GM12878 (cell line): Measurements from ENCODE around the gene VEGFA. TPM values are rescaled to one million over a fixed set of nuclear protein-coding genes. Genes with fewer than 3 reads are reported as not detected.

Experiments
- ATAC-seq: fragments of 200-7000 bp; cut with Tn5 transposase; 3 replicates; pipeline ENCODE4 v1.9.1; 2020; ENCODE audit warnings: mild to moderate bottlenecking, moderate library complexity
- BruUV-seq: library from RNA; stranded (reverse); fragments of 400-500 nt; replicated peaks from 2 replicates; lab custom pipeline; 2021; lab: Mats Ljungman, UMichigan
- CTCF ChIA-PET: fragments of 300-600 bp; sonication (Branson Sonifier 250); formaldehyde crosslinking; extraction: SDS; loops from one replicate; lab custom pipeline; 2021; ENCODE audit warnings: inconsistent platforms; lab: Yijun Ruan, JAX
- POLR2A ChIA-PET: fragments of 350-600 bp; formaldehyde crosslinking; extraction: SDS; loops from one replicate; lab custom pipeline; 2021; ENCODE audit warnings: inconsistent platforms; lab: Charles Lee
- RAD21 ChIA-PET: fragments of 300-600 bp; sonication (Branson Sonifier 250); formaldehyde crosslinking; loops from one replicate; lab custom pipeline; 2023; ENCODE audit warnings: antibody characterized with exemption; ENCODE audit not compliant: unreplicated experiment; lab: Charles Lee
- SMC1A ChIA-PET: fragments of 300-600 bp; sonication (Branson Sonifier 250); formaldehyde crosslinking; loops from one replicate; lab custom pipeline; 2023; ENCODE audit not compliant: unreplicated experiment, uncharacterized antibody; lab: Charles Lee
- DNase-seq: peaks from one replicate; pipeline ENCODE4 v3.0.0-alpha.2; 2011; ENCODE audit warnings: low read depth, low spot score
- FAIRE-seq: peaks from 3 replicates; lab custom pipeline; 2011; peaks lifted over from hg19 to GRCh38; lab: Jason Lieb, UNC
- H2AFZ ChIP-seq: 2 replicates; pipeline ENCODE4 v1.6.0; 2011; ENCODE audit warnings: low read depth, low read length, control low read depth; ENCODE audit not compliant: control insufficient read depth
- H3K27ac ChIP-seq: 2 replicates; pipeline ENCODE4 v1.5.1; 2011; ENCODE audit warnings: control low read depth; ENCODE audit not compliant: control insufficient read depth, insufficient read depth
- H3K27me3 ChIP-seq, 2 experiments: replicated peaks in 1 of 2; 2 replicates each; pipeline versions ENCODE4 v1.6.0 to v1.6.1; 2011; ENCODE audit warnings: low read length in 1 of 2; ENCODE audit not compliant: control insufficient read depth in 2 of 2, insufficient read depth in 2 of 2
- H3K36me3 ChIP-seq, 2 experiments: 2 replicates each; pipeline ENCODE4 v1.5.1; 2011; ENCODE audit warnings: low read length in 1 of 2; ENCODE audit not compliant: control insufficient read depth in 2 of 2, insufficient read depth in 2 of 2
- H3K4me1 ChIP-seq: 2 replicates; pipeline ENCODE4 v1.6.1; 2011; ENCODE audit warnings: mild to moderate bottlenecking, low read length, moderate library complexity, mixed read lengths; ENCODE audit not compliant: control insufficient read depth, insufficient read depth
- H3K4me2 ChIP-seq: 2 replicates; pipeline ENCODE4 v1.6.0; 2011; ENCODE audit warnings: control low read depth; ENCODE audit not compliant: control insufficient read depth, insufficient read depth
- H3K4me3 ChIP-seq: fragments of 200-600 bp; sonication (generic); 2 replicates; pipeline ENCODE4 v1.5.1; 2016
- H3K79me2 ChIP-seq: 2 replicates; pipeline ENCODE4 v1.6.0; 2011; ENCODE audit warnings: low read length; ENCODE audit not compliant: control insufficient read depth, insufficient read depth
- H3K9ac ChIP-seq: 2 replicates; pipeline ENCODE4 v1.8.0; 2011; ENCODE audit warnings: low read length, control low read depth, mixed read lengths; ENCODE audit not compliant: control insufficient read depth, insufficient read depth
- H3K9me3 ChIP-seq: replicated peaks from 3 replicates; pipeline ENCODE4 v1.5.1; 2011; ENCODE audit warnings: mild to moderate bottlenecking, low read length; ENCODE audit not compliant: control insufficient read depth, insufficient read depth
- H4K20me1 ChIP-seq: 2 replicates; pipeline ENCODE4 v1.6.0; 2011; ENCODE audit not compliant: control insufficient read depth, insufficient read depth
- CBX3 ChIP-seq: fragments of 200-600 bp; sonication (generic); IDR thresholded peaks from 2 replicates; pipeline ENCODE4 v1.6.1; 2016; ENCODE audit warnings: low read depth, borderline replicate concordance
- CUX1 ChIP-seq: IDR thresholded peaks from 2 replicates; pipeline ENCODE4 v1.6.1; 2012; ENCODE audit warnings: improper control_type of control experiment, low read depth, low read length; ENCODE audit not compliant: insufficient replicate concordance
- DPF2 ChIP-seq: fragments of 450-650 bp; IDR thresholded peaks from 2 replicates; pipeline ENCODE4 v1.6.1; 2017; ENCODE audit warnings: mild to moderate bottlenecking
- EZH2 ChIP-seq: IDR thresholded peaks from 2 replicates; pipeline ENCODE4 v1.6.1; 2012; ENCODE audit warnings: low read depth, mild to moderate bottlenecking, control low read depth, inconsistent platforms, low read length, borderline replicate concordance; ENCODE audit not compliant: control insufficient read depth
- HDAC2 ChIP-seq: fragments of 200-600 bp; sonication (generic); IDR thresholded peaks from 2 replicates; pipeline ENCODE4 v1.6.1; 2017
- IKZF1 ChIP-seq: fragments of 450-650 bp; conservative IDR thresholded peaks from 2 replicates; pipeline ENCODE4 v1.6.1; 2017; ENCODE audit warnings: antibody characterized with exemption, mild to moderate bottlenecking
- NFXL1 ChIP-seq: fragments of 450-650 bp; IDR thresholded peaks from 2 replicates; pipeline ENCODE4 v1.6.1; 2017; ENCODE audit warnings: antibody characterized with exemption, mild to moderate bottlenecking, borderline replicate concordance
- SPI1 ChIP-seq: IDR thresholded peaks from 2 replicates; pipeline ENCODE4 v1.6.1; 2011; ENCODE audit warnings: low read depth, mild to moderate bottlenecking, low read length, moderate library complexity, borderline replicate concordance; ENCODE audit not compliant: insufficient read depth
- STAT1 ChIP-seq: fragments of 450-650 bp; conservative IDR thresholded peaks from 2 replicates; pipeline ENCODE4 v1.6.1; 2014; ENCODE audit warnings: antibody characterized with exemption, mild to moderate bottlenecking
- TCF7 ChIP-seq: IDR thresholded peaks from 2 replicates; pipeline ENCODE4 v1.6.1; 2014; ENCODE audit warnings: antibody characterized with exemption, borderline replicate concordance
- YBX1 ChIP-seq: fragments of 450-650 bp; IDR thresholded peaks from 2 replicates; pipeline ENCODE4 v1.6.1; 2016; ENCODE audit warnings: antibody characterized with exemption
- ZNF384 ChIP-seq: IDR thresholded peaks from 2 replicates; pipeline ENCODE4 v1.6.1; 2012; ENCODE audit warnings: low read depth, mild to moderate bottlenecking, low read length, improper control_type of control experiment, borderline replicate concordance
- WGBS: methylation state at CpG from one replicate; pipeline ENCODE4 v1.1.6; 2016; ENCODE audit warnings: low lambda C conversion rate; ENCODE audit not compliant: insufficient replicate concordance, insufficient coverage; ENCODE audit errors: missing lambda C conversion rate; 5-methylcytosine and 5-hydroxymethylcytosine counted together
- in situ Hi-C: fragments of 300-500 bp; cut with MboI; formaldehyde crosslinking; loops from 9 replicates; pipeline ENCODE4 v1.14.3; 2018; ENCODE audit warnings: mixed read lengths
- intact Hi-C: fragments of 100-400 bp; cut with micrococcal nuclease; formaldehyde crosslinking; loops from one replicate; pipeline ENCODE4 v1.14.2; 2022; ENCODE audit not compliant: unreplicated experiment
- polyA plus RNA-seq, 11 experiments: library from polyadenylated mRNA; depleted of rRNA in 4 of 11; unstranded in 6 of 11; stranded (reverse) in 5 of 11; fragments of >200 nt; fragmentation: Nextera tagmentation in 4 of 11; fragmentation: Illumina TruSeq in 1 of 11; extraction: Ambion mirVana in 4 of 11; extraction: Trizol in 1 of 11; gene quantifications; 1 replicate in 1 of 11; 2 replicates in 10 of 11; pipeline versions ENCODE4 v1.2.1 to v1.2.3, GENCODE V29; 2011 to 2016; ENCODE audit warnings: inconsistent platforms in 2 of 11, missing spikeins in 2 of 11, low read depth in 1 of 11
- total RNA-seq, 4 experiments: library from RNA; depleted of rRNA in 3 of 4; stranded (reverse); fragments of >200 nt in 3 of 4; fragmentation: Illumina TruSeq in 1 of 4; extraction: Trizol in 1 of 4; gene quantifications; 2 replicates each; pipeline versions ENCODE4 v1.2.1 to v1.2.3, GENCODE V29; 2013 to 2021
- TF ChIP-seq, protein P1 (sequence below): fragments of 150-350 bp; IDR thresholded peaks from 2 replicates; pipeline ENCODE4 v1.6.1; 2014; ENCODE audit warnings: mild to moderate bottlenecking, low read depth, low read length

Gene VEGFA
- total and polyA plus RNA-seq, 10 of the 15 experiments (the other 5 are each of a cell fraction or from before 2014, with no cell fraction given) = 0.96 to 140 (median 16.9) TPM

DNA sequence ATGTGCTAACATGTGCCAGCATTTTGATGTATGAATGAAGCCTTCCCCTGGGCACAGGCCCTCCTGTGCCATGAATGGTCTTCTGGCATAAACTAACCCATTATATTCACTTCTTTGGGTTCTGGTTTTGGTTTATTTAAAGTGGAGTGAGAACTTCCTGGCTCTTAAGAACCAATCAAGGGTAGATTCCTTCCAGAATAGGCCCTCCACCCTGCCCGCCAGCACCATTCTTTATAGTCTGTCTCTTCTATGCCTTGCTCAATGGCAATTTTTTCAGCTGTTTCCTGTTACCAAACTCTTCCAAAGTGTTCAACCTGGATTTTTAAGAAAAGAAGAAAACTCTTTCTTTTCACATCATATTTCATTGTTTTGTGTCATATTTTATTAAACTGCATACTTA is 44.1 kb downstream of the VEGFA start:
- RAD21 ChIA-PET = interaction anchor here (0.6 to 1.0 kb wide), 2 partner anchors 11 to 23 kb away, joined by 3 read pairs; no protein-coding TSS in a partner anchor
- in situ Hi-C loops = no loop called here
- H3K4me2 ChIP-seq = no peak overlapping the region
- intact Hi-C loops = no loop called here
- H3K36me3 ChIP-seq = no peaks in the 10 kb centered on the region
- no peaks in the 10 kb centered on the region for H3K9me3 ChIP-seq
- H3K27me3 ChIP-seq = no peaks in the 10 kb centered on the region
- FAIRE-seq = no peak
- no peak overlapping the region for H3K9ac ChIP-seq
- TF ChIP-seq TCF7 (no peak), EZH2 (no peak), IKZF1 (no peak), ZNF384 (no peak), CBX3 (no peak), DPF2 (no peak), NFXL1 (no peak), YBX1 (no peak), STAT1 (no peak), SPI1 (no peak), CUX1 (no peak), HDAC2 (no peak)
- TF ChIP-seq, protein P1, sequence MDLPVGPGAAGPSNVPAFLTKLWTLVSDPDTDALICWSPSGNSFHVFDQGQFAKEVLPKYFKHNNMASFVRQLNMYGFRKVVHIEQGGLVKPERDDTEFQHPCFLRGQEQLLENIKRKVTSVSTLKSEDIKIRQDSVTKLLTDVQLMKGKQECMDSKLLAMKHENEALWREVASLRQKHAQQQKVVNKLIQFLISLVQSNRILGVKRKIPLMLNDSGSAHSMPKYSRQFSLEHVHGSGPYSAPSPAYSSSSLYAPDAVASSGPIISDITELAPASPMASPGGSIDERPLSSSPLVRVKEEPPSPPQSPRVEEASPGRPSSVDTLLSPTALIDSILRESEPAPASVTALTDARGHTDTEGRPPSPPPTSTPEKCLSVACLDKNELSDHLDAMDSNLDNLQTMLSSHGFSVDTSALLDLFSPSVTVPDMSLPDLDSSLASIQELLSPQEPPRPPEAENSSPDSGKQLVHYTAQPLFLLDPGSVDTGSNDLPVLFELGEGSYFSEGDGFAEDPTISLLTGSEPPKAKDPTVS = no peak
- TF ChIP-seq, all 136 proteins: peak for 0
- ChIA-PET CTCF (interaction anchor here (1.2 to 2.9 kb wide), 2 partner anchors 24 to 40 kb away, joined by 3 to 16 read pairs; no protein-coding TSS in a partner anchor), SMC1A (interaction anchor here (0.6 kb wide), 1 partner anchor 24 kb away, joined by 3 read pairs; no protein-coding TSS in a partner anchor), POLR2A (no interaction called here)
- Histone ChIP-seq H2AFZ (no peak overlapping the region), H3K4me1 (no peaks in the 10 kb centered on the region), H3K27ac (no peak overlapping the region), H3K79me2 (no peaks in the 10 kb centered on the region), H4K20me1 (no peaks in the 10 kb centered on the region), H3K4me3 (no peak overlapping the region)
- 100% methylated on average over 1 of the region's 1 CpG for WGBS
- no TSS peak for BruUV-seq
- DNase-seq (no peak), ATAC-seq (no peak)
